NCI-H748 (cell line): ENCODE data around the gene CEP164.
A peak's percentile ranks its signal among the peaks of the same experiment; 100 is the strongest.
"Not testable (repeated sequence)": the region's sequence is repeated elsewhere in the genome, so short reads cannot be mapped to it uniquely, and the experiment has no call there.

Source experiments
- DNase-seq: peaks from one replicate; lab custom pipeline; 2025; ENCODE audit not compliant: unreplicated experiment; lab: John Stamatoyannopoulos, UW

The CEP164 gene

GRCh38 chr11:117392001-117392690 is 64.5 kb downstream of the CEP164 start:
- no peak for DNase-seq

- DNase-seq: no peak
Observed at GRCh38 chr11:117392979-117393378, 65.3 kb downstream of the CEP164 start.

GRCh38 chr11:117394221-117394925 is 66.7 kb downstream of the CEP164 start:
- no peak for DNase-seq

GRCh38 chr11:117395476-117395875 is 67.8 kb downstream of the CEP164 start:
- DNase-seq: no peak

- no peak for DNase-seq
Observed at GRCh38 chr11:117396970-117397369, 69.3 kb downstream of the CEP164 start.

GRCh38 chr11:117398618-117399017 is 71.0 kb downstream of the CEP164 start:
- not testable (repeated sequence) for DNase-seq

GRCh38 chr11:117399100-117399840 is 71.6 kb downstream of the CEP164 start:
- DNase-seq: not testable (repeated sequence)

- not testable (repeated sequence) for DNase-seq
Observed at GRCh38 chr11:117405898-117406297, 78.2 kb downstream of the CEP164 start.

- DNase-seq: no peak
Observed at GRCh38 chr11:117407016-117407415, 79.4 kb downstream of the CEP164 start.

GRCh38 chr11:117408356-117408755 is 80.7 kb downstream of the CEP164 start:
- DNase-seq: no peak

GRCh38 chr11:117409511-117409910 is 81.9 kb downstream of the CEP164 start:
- no peak for DNase-seq

- DNase-seq: no peak
Observed at GRCh38 chr11:117410238-117410637, 82.6 kb downstream of the CEP164 start.

- DNase-seq: peak; percentile 55
Observed at GRCh38 chr11:117410861-117411710, 83.4 kb downstream of the CEP164 start.

GRCh38 chr11:117411736-117412135 is 84.1 kb downstream of the CEP164 start:
- DNase-seq: no peak

GRCh38 chr11:117412176-117412575 is 84.5 kb downstream of the CEP164 start:
- no peak for DNase-seq

GRCh38 chr11:117412653-117413275 is 85.1 kb downstream of the CEP164 start:
- DNase-seq: no peak

- DNase-seq: no peak
Observed at GRCh38 chr11:117413616-117414015, 86.0 kb downstream of the CEP164 start.

- no peak for DNase-seq
Observed at GRCh38 chr11:117414724-117415123, 87.1 kb downstream of the CEP164 start.

GRCh38 chr11:117415358-117415896 is 87.8 kb downstream of the CEP164 start:
- DNase-seq: no peak

- no peak for DNase-seq
Observed at GRCh38 chr11:117417342-117417741, 89.7 kb downstream of the CEP164 start.
